ENCODE data around the gene NOX5. TPM values are rescaled to one million over a fixed set of nuclear protein-coding genes. Genes with fewer than 3 reads are reported as not detected.

NOX5 gene
- total and polyA plus RNA-seq, 2 experiments from 2014 or later: 0.12 to 0.39 TPM

DNA sequence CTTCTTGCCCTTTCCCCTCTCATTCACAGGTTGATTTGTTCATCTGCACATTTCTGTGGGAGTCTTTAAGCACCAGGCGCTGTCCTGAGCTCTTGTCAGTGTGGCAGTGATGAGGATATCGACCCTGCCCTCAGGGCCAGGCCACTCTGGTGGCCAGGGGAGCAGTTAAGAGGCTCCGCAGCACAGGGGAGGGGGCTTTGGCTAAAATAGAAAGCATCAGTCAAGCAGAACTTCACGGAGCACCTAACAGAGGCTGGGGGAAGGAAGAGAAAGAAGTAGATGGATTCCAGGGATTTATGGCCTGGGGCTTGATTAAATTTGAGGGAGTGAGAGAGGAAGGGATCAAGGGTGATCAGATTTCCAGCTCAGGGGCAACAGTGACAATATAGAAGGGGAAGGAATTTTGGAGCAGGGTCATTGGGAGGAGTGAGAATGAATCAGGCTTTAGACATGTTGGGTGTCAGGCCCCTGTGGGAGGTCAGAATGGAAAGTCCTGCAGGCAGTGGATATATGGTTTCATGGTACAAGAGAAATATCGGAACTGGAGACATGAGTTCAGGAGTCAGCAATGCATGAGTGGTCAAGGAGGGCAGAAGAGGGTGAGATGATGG is 73.0 kb downstream of the NOX5 start:
- TF ChIP-seq, protein P1, sequence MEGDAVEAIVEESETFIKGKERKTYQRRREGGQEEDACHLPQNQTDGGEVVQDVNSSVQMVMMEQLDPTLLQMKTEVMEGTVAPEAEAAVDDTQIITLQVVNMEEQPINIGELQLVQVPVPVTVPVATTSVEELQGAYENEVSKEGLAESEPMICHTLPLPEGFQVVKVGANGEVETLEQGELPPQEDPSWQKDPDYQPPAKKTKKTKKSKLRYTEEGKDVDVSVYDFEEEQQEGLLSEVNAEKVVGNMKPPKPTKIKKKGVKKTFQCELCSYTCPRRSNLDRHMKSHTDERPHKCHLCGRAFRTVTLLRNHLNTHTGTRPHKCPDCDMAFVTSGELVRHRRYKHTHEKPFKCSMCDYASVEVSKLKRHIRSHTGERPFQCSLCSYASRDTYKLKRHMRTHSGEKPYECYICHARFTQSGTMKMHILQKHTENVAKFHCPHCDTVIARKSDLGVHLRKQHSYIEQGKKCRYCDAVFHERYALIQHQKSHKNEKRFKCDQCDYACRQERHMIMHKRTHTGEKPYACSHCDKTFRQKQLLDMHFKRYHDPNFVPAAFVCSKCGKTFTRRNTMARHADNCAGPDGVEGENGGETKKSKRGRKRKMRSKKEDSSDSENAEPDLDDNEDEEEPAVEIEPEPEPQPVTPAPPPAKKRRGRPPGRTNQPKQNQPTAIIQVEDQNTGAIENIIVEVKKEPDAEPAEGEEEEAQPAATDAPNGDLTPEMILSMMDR (IDR thresholded peaks at IDR 0.05; ENCODE audit: low read depth, low read length): no peak
- H3K4me1 ChIP-seq (ENCODE audit: low read depth): no peaks in the 10 kb centered on the region
- no peak for DNase-seq (ENCODE audit: low read depth in 1 of 2, low spot score in 1 of 2)
- H3K27ac ChIP-seq: no peak overlapping the region
- H3K9me3 ChIP-seq (ENCODE audit: low read depth): no peaks in the 10 kb centered on the region
- H3K27me3 ChIP-seq: peaks cover 43% of the 10 kb centered on the region
- no peaks in the 10 kb centered on the region for H3K36me3 ChIP-seq
- no peak overlapping the region for H3K4me3 ChIP-seq

- Histone ChIP-seq H3K9me3 (ENCODE audit: low read depth) (no peaks in the 10 kb centered on the region), H3K4me1 (ENCODE audit: low read depth) (no peaks in the 10 kb centered on the region), H3K4me3 (no peak overlapping the region), H3K27ac (no peak overlapping the region), H3K27me3 (peaks cover 43% of the 10 kb centered on the region), H3K36me3 (no peaks in the 10 kb centered on the region)
- TF ChIP-seq, protein P1 (IDR thresholded peaks at IDR 0.05; ENCODE audit: low read depth, low read length): no peak
- no peak for DNase-seq (ENCODE audit: low read depth in 1 of 2, low spot score in 1 of 2)
Measured at GRCh38 chr15:69088300-69088965, 73.9 kb downstream of the NOX5 start.

GRCh38 chr15:69089258-69089657 is 74.8 kb downstream of the NOX5 start:
- Histone ChIP-seq H3K27me3 (peaks cover 43% of the 10 kb centered on the region), H3K4me3 (no peak overlapping the region), H3K27ac (no peak overlapping the region), H3K36me3 (no peaks in the 10 kb centered on the region), H3K9me3 (ENCODE audit: low read depth) (no peaks in the 10 kb centered on the region), H3K4me1 (ENCODE audit: low read depth) (no peaks in the 10 kb centered on the region)
- DNase-seq (ENCODE audit: low read depth in 1 of 2, low spot score in 1 of 2): no peak
- TF ChIP-seq, protein P1 (IDR thresholded peaks at IDR 0.05; ENCODE audit: low read depth, low read length): no peak

- Histone ChIP-seq H3K9me3 (ENCODE audit: low read depth) (no peaks in the 10 kb centered on the region), H3K36me3 (no peaks in the 10 kb centered on the region), H3K4me1 (ENCODE audit: low read depth) (no peaks in the 10 kb centered on the region), H3K27me3 (peaks cover 43% of the 10 kb centered on the region), H3K27ac (no peak overlapping the region), H3K4me3 (no peak overlapping the region)
- DNase-seq (ENCODE audit: low read depth in 1 of 2, low spot score in 1 of 2): peak in 1 of 2 donors; percentile 83
- TF ChIP-seq, protein P1 (IDR thresholded peaks at IDR 0.05; ENCODE audit: low read depth, low read length): no peak
Measured at GRCh38 chr15:69090197-69090948, 75.9 kb downstream of the NOX5 start.

GRCh38 chr15:69091654-69092053 is 77.2 kb downstream of the NOX5 start:
- no peak overlapping the region for H3K4me3 ChIP-seq
- H3K4me1 ChIP-seq (ENCODE audit: low read depth): no peaks in the 10 kb centered on the region
- no peaks in the 10 kb centered on the region for H3K9me3 ChIP-seq (ENCODE audit: low read depth)
- H3K27me3 ChIP-seq: peaks cover 38% of the 10 kb centered on the region
- no peaks in the 10 kb centered on the region for H3K36me3 ChIP-seq
- TF ChIP-seq, protein P1 (IDR thresholded peaks at IDR 0.05; ENCODE audit: low read depth, low read length): no peak
- no peak for DNase-seq (ENCODE audit: low read depth in 1 of 2, low spot score in 1 of 2)
- H3K27ac ChIP-seq: no peak overlapping the region

All from cardiac muscle cell (in vitro differentiated cells and primary cell).